Sciatic nerve (tissue), 2 donors: ENCODE data around the gene TAF12. TPM values are rescaled to one million over a fixed set of nuclear protein-coding genes. Genes with fewer than 3 reads are reported as not detected.

Experiments
- ATAC-seq: fragments of 200-7000 bp; cut with Tn5 transposase; one replicate; pipeline ENCODE4 v1.9.1; 2020; ENCODE audit warnings: mild to moderate bottlenecking, moderate library complexity
- DNase-seq: peaks from one replicate; pipeline ENCODE4 v3.0.0-alpha.2; 2020; ENCODE audit warnings: low spot score
- intact Hi-C: fragments of 100-400 bp; cut with DNase I; formaldehyde crosslinking; loops from one replicate; pipeline ENCODE4 v1.14.2; 2022
- total RNA-seq: library from RNA; stranded (reverse); fragmentation: NEBNext Ultra II Directional; extraction: Animal tissue kit (Norgen Biotek cat#: 25700); gene quantifications from one replicate; pipeline ENCODE4 v1.2.1, GENCODE V29; 2021
- donor health status: DM: no; HTN: no; CAD: no.
- donor health status: DM: no; HTN: no; CAD: no.

Gene TAF12
- total RNA-seq, 1 donor from 2014 or later: 17.7 TPM

DNA sequence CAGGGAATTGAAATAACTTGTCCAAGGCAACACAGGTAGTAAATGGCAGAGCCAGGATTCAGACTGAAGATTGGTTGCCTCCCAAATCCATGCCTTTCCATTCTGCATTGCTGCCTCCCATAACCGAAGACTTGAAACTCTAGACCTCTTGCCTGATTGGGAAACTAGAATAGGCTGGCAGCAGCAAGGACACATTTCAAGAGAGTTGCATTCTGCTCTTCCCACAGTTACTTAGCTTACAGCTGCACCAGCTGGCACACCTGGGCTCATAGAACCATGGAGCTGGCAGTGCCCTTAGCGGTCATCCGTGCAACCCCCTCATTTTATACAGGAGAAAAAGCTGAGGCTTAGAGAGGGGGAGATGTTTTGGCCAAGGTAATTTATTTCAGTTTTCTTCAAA is 82.0 kb downstream of the TAF12 start:
- ATAC-seq (no peak), DNase-seq (no peak)
- intact Hi-C loops: no loop called here

Other genes with a start within 250 kb of the TAF12 start
- 10.7 TPM for gene RCC1, start 137.0 kb downstream of the TAF12 start, total RNA-seq
- gene TRNAU1AP, start 90.0 kb downstream of the TAF12 start, total RNA-seq: 31.0 TPM
- gene RAB42, start 50.8 kb downstream of the TAF12 start, total RNA-seq: 5.8 TPM
- gene RNU11, start 5.5 kb upstream of the TAF12 start, total RNA-seq: not detected
- gene GMEB1, start 25.7 kb upstream of the TAF12 start, total RNA-seq: 12.4 TPM
- gene YTHDF2, start 93.9 kb upstream of the TAF12 start, total RNA-seq: 51.8 TPM
- not detected for gene OPRD1, start 169.1 kb upstream of the TAF12 start, total RNA-seq